Kidney (tissue), 14 donors: ENCODE results near the gene HSD17B3. TPM values are rescaled to one million over a fixed set of nuclear protein-coding genes. Genes with fewer than 3 reads are reported as not detected.

Experiments
- DNase-seq, 5 donors: peaks; one replicate each; pipeline ENCODE4 v3.0.0-alpha.2; 2013 to 2020
- FAIRE-seq: peaks from 2 replicates; lab custom pipeline; 2012; peaks lifted over from hg19 to GRCh38; lab: Jason Lieb, UNC
- H3K27ac ChIP-seq, 2 donors: one replicate each; pipeline ENCODE4 v1.7.0; 2013; ENCODE audit warnings: low read depth in 2 of 2, low read length in 2 of 2, inconsistent platforms in 1 of 2
- H3K27me3 ChIP-seq: one replicate; pipeline ENCODE4 v1.7.1; 2013; ENCODE audit warnings: low read length, inconsistent platforms; ENCODE audit not compliant: control insufficient read depth, insufficient read depth
- H3K36me3 ChIP-seq, 3 donors: one replicate each; pipeline versions ENCODE4 v1.7.0 to v1.7.1; 2013; ENCODE audit warnings: low read length in 3 of 3, control low read depth in 1 of 3, inconsistent platforms in 1 of 3; ENCODE audit not compliant: insufficient read depth in 3 of 3, control insufficient read depth in 2 of 3
- H3K4me1 ChIP-seq, 3 donors: one replicate each; pipeline versions ENCODE4 v1.7.0 to v1.7.1; 2013; ENCODE audit warnings: low read length in 3 of 3, inconsistent platforms in 1 of 3, low read depth in 1 of 3; ENCODE audit not compliant: control insufficient read depth in 2 of 3, insufficient read depth in 2 of 3
- H3K4me3 ChIP-seq, 3 donors: one replicate each; pipeline versions ENCODE4 v1.7.0 to v1.8.1; 2013; ENCODE audit warnings: low read length in 3 of 3, control low read depth in 1 of 3, inconsistent platforms in 1 of 3
- H3K9ac ChIP-seq, 3 donors: one replicate each; pipeline versions ENCODE4 v1.7.0 to v1.7.1; 2013; ENCODE audit warnings: low read length in 3 of 3, control low read depth in 1 of 3, inconsistent platforms in 1 of 3
- H3K9me3 ChIP-seq, 3 donors: one replicate each; pipeline versions ENCODE4 v1.7.0 to v1.7.1; 2013; ENCODE audit warnings: low read length in 3 of 3, control low read depth in 1 of 3, inconsistent platforms in 1 of 3; ENCODE audit not compliant: control insufficient read depth in 2 of 3, insufficient read depth in 1 of 3
- intact Hi-C: fragments of 100-400 bp; cut with DNase I; formaldehyde crosslinking; loops from one replicate; pipeline ENCODE4 v1.11.1; 2022
- polyA plus RNA-seq: library from polyadenylated mRNA; stranded (reverse); fragments of 350-450 nt; fragmentation: Illumina TruSeq; extraction: RNeasy Lipid Tissue Mini Kit (QIAGEN cat#74804); gene quantifications from one replicate; pipeline ENCODE4 v1.2.3, GENCODE V29; 2014; ENCODE audit warnings: low read depth, low replicate concordance; ENCODE audit not compliant: insufficient read depth
- total RNA-seq: library from RNA; stranded (reverse); fragmentation: NEBNext Ultra II Directional; extraction: Animal tissue kit (Norgen Biotek cat#: 25700); gene quantifications from one replicate; pipeline ENCODE4 v1.2.1, GENCODE V29; 2021
- TF ChIP-seq, protein P1 (sequence below): IDR thresholded peaks from 3 replicates; pipeline ENCODE4 v1.5.1; 2012; ENCODE audit warnings: mild to moderate bottlenecking, moderate library complexity, borderline replicate concordance; ENCODE audit not compliant: insufficient read depth; ENCODE audit errors: extremely low read depth
- donor health status: control.
- donor health status: control.
- donor health status: control.
- donor health status: control.
- donor health status: control.
- donor health status: DM: yes; HTN: yes; CAD: no.
- donor health status: Normal renal cell carcinoma (clear cell type).

HSD17B3 gene
- total and polyA plus RNA-seq, 2 donors from 2014 or later: 0.66 to 2.0 TPM

DNA sequence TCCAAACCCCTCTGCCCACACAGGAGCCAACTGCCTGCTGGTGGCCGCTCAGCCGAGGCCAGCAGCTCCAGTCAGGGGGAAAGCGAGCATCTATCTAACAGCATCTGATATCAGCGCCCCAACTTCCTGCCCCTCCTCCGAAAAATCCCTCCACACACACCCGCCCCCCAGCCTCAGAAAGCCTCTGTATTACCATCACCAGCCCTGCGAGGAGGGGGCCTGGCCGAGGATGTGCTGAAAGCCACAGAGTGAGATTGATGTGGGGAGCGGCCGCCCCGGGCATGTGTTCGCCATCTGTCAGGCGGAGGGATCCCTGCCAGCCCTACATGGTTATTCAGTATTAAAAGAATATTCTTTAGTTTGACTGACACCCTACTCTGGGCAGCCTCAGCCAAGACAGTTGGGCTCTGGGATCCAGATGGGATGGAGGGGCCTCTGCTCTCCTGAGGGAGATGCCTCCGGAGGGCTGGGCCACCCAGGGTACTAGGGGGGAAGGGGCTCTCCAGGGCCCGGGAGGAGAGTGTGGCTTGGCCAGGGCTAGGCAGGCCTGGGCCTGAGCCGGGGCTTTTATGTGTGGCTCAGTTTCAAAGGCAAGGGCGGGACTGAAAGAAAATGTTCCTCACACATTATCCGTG lies 98.0 kb downstream of the HSD17B3 start:
- no peak overlapping the region for H3K27ac ChIP-seq
- no peaks in the 10 kb centered on the region for H3K27me3 ChIP-seq
- no peaks in the 10 kb centered on the region for H3K4me1 ChIP-seq
- no peaks in the 10 kb centered on the region for H3K9me3 ChIP-seq
- TF ChIP-seq, protein P1, sequence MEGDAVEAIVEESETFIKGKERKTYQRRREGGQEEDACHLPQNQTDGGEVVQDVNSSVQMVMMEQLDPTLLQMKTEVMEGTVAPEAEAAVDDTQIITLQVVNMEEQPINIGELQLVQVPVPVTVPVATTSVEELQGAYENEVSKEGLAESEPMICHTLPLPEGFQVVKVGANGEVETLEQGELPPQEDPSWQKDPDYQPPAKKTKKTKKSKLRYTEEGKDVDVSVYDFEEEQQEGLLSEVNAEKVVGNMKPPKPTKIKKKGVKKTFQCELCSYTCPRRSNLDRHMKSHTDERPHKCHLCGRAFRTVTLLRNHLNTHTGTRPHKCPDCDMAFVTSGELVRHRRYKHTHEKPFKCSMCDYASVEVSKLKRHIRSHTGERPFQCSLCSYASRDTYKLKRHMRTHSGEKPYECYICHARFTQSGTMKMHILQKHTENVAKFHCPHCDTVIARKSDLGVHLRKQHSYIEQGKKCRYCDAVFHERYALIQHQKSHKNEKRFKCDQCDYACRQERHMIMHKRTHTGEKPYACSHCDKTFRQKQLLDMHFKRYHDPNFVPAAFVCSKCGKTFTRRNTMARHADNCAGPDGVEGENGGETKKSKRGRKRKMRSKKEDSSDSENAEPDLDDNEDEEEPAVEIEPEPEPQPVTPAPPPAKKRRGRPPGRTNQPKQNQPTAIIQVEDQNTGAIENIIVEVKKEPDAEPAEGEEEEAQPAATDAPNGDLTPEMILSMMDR: no peak
- H3K36me3 ChIP-seq: no peaks in the 10 kb centered on the region
- no peak overlapping the region for H3K4me3 ChIP-seq
- H3K9ac ChIP-seq: no peak overlapping the region
- intact Hi-C loops: no loop called here
- DNase-seq (peak in 2 of 5 donors; percentile 15 to 38), FAIRE-seq (no peak)

DNA sequence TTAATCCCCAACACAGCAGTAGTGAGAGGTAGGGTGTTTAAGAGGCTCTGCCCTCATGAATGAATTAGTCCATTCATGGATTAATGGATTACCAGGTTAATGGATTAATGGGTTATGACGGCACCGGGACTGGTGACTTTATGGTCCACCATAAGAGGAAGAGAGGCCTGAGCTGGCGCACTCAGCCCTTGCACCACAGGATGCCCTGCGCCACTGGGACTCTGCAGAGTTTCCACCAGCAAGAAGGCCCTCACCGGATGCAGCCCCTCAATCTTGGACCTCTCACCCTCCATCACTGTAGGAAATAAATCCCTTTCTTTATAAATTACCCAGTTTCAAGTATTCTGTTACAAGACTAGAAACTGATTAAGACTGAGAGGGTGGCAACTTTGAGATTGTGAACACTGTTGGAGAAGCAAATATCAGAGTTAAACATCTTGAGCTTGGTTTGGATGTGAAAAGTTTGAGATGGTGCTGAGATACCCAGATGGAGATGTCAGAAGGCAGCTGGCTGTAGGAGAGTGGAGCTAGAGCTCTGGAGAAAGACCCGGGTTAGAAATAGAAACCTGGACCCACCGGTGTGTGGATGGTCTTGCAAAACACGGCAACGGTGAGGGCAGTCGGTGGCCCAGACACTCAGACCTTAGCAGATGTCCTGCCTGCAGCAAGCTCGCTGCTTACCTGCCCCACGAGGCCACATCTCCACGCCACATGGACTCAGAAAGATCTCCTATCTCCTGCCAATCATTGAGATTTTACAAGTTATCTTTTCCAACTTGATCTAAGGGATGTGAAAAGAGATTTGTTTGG lies 98.8 kb downstream of the HSD17B3 start:
- Histone ChIP-seq H3K27me3 (no peaks in the 10 kb centered on the region), H3K36me3 (no peaks in the 10 kb centered on the region), H3K9me3 (no peaks in the 10 kb centered on the region), H3K4me1 (no peaks in the 10 kb centered on the region), H3K9ac (no peak overlapping the region), H3K27ac (no peak overlapping the region), H3K4me3 (no peak overlapping the region)
- TF ChIP-seq, protein P1: no peak
- FAIRE-seq: no peak
- intact Hi-C loops: no loop called here
- DNase-seq: peak in 1 of 5 donors; percentile 30

DNA sequence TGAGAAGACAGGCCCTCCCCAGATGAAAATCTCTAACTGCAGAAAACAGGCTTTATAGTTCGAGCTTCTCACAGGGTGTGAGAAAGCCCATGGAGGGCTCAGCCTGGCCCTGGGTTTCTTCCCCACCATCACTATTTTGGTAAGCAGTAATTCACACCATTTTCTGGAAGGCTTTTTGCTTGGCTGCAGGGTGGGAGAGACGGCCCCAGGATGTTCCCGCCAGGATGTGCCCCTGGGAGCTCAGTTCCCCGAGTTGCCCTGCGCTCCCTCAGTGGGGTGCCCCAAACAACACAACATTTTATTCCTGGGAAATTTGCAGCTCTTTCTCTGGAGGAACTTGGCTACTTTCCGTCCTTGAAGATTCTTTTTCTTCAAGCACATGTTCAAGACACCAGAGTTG lies 100.8 kb downstream of the HSD17B3 start:
- Histone ChIP-seq H3K4me1 (no peaks in the 10 kb centered on the region), H3K36me3 (no peaks in the 10 kb centered on the region), H3K9ac (no peak overlapping the region), H3K27me3 (no peaks in the 10 kb centered on the region), H3K4me3 (no peak overlapping the region), H3K27ac (no peak overlapping the region), H3K9me3 (no peaks in the 10 kb centered on the region)
- intact Hi-C loops: no loop called here
- DNase-seq: no peak
- FAIRE-seq: no peak
- TF ChIP-seq, protein P1: no peak
